K562 (cell line): ENCODE measurements around the gene C1QBP. TPM values are rescaled to one million over a fixed set of nuclear protein-coding genes. Genes with fewer than 3 reads are reported as not detected.

Experiments
- ATAC-seq: fragments of 200-7000 bp; cut with Tn5 transposase; 3 replicates; pipeline ENCODE4 v1.9.1; 2020; ENCODE audit warnings: moderate library complexity
- BruUV-seq: library from RNA; stranded (reverse); fragments of 400-500 nt; replicated peaks from 2 replicates; lab custom pipeline; 2021; lab: Mats Ljungman, UMichigan
- CTCF ChIA-PET: fragments of 300-600 bp; formaldehyde crosslinking; extraction: SDS; loops from one replicate; lab custom pipeline; 2021; ENCODE audit warnings: low intra/inter-chr PET ratio; lab: Yijun Ruan, JAX
- POLR2A ChIA-PET: fragments of 300-600, 350-650 bp; sonication (Branson Sonifier 250); formaldehyde crosslinking; extraction: SDS; loops from one replicate; lab custom pipeline; 2021; ENCODE audit warnings: antibody characterized with exemption, inconsistent platforms; lab: Yijun Ruan, JAX
- DNase-seq, 4 experiments: peaks; one replicate each; pipeline versions ENCODE4 v3.0.0 to v3.0.0-alpha.2; 2011 to 2018; ENCODE audit warnings: low spot score in 3 of 4, mixed read lengths in 3 of 4; ENCODE audit errors: extremely low read depth in 1 of 4
- FAIRE-seq: peaks from 2 replicates; lab custom pipeline; 2011; peaks lifted over from hg19 to GRCh38; lab: Jason Lieb, UNC
- H2AFZ ChIP-seq: 2 replicates; pipeline ENCODE4 v1.6.0; 2011; ENCODE audit warnings: low read depth, low read length, control low read depth, inconsistent platforms
- H3K27ac ChIP-seq: fragments of 200-600 bp; 3 replicates; pipeline ENCODE4 v1.8.0; 2011; ENCODE audit warnings: low read depth, mild to moderate bottlenecking, control low read depth, inconsistent platforms, low read length, moderate library complexity, mixed read lengths; ENCODE audit errors: extremely low read depth
- H3K27me3 ChIP-seq, 2 experiments: fragments of 300-600 bp in 1 of 2; 2 replicates in 1 of 2; 3 replicates in 1 of 2; pipeline versions ENCODE4 v1.6.0 to v1.8.0; 2011; ENCODE audit warnings: inconsistent platforms in 2 of 2, low read length in 2 of 2, mild to moderate bottlenecking in 1 of 2, mixed read lengths in 1 of 2, moderate library complexity in 1 of 2; ENCODE audit not compliant: control insufficient read depth in 2 of 2, insufficient read depth in 2 of 2
- H3K36me3 ChIP-seq: fragments of 300-600 bp; 3 replicates; pipeline ENCODE4 v1.8.0; 2011; ENCODE audit warnings: mild to moderate bottlenecking, low read length, inconsistent platforms; ENCODE audit not compliant: control insufficient read depth, insufficient read depth
- H3K4me1 ChIP-seq, 2 experiments: fragments of 200-600 bp in 1 of 2; replicated peaks in 1 of 2; 2 replicates in 1 of 2; 3 replicates in 1 of 2; pipeline versions ENCODE4 v1.5.1 to v1.8.0; 2011; ENCODE audit warnings: inconsistent platforms in 2 of 2, low read length in 2 of 2, mild to moderate bottlenecking in 1 of 2, mixed read lengths in 1 of 2, moderate library complexity in 1 of 2; ENCODE audit not compliant: control insufficient read depth in 2 of 2, insufficient read depth in 2 of 2
- H3K4me2 ChIP-seq: 2 replicates; pipeline ENCODE4 v1.6.1; 2011; ENCODE audit warnings: low read length, control low read depth, inconsistent platforms, mixed read lengths; ENCODE audit not compliant: insufficient read depth
- H3K4me3 ChIP-seq: fragments of 200-600 bp; sonication (generic), shearing (Covaris generic); 2 replicates; pipeline ENCODE4 v1.5.1; 2016; ENCODE audit warnings: control low read depth, inconsistent platforms
- H3K79me2 ChIP-seq: fragments of 200-600 bp; 3 replicates; pipeline ENCODE4 v1.8.0; 2011; ENCODE audit warnings: low read length, inconsistent platforms; ENCODE audit not compliant: control insufficient read depth, insufficient read depth
- H3K9ac ChIP-seq, 2 experiments: 2 replicates each; pipeline versions ENCODE4 v1.6.0 to v1.6.1; 2011; ENCODE audit warnings: low read depth in 2 of 2, low read length in 2 of 2, control low read depth in 1 of 2, inconsistent platforms in 1 of 2, mild to moderate bottlenecking in 1 of 2, mixed read lengths in 1 of 2; ENCODE audit not compliant: insufficient read depth in 1 of 2
- H3K9me1 ChIP-seq: one replicate; pipeline ENCODE4 v1.6.0; 2011; ENCODE audit warnings: inconsistent platforms, mild to moderate bottlenecking, low read length, moderate library complexity; ENCODE audit not compliant: control insufficient read depth, insufficient read depth
- H3K9me3 ChIP-seq: replicated peaks from 2 replicates; pipeline ENCODE4 v1.5.1; 2011; ENCODE audit warnings: low read depth, low read length, inconsistent platforms; ENCODE audit not compliant: control insufficient read depth, insufficient read depth
- H4K20me1 ChIP-seq: replicated peaks from 2 replicates; pipeline ENCODE4 v1.6.1; 2011; ENCODE audit warnings: low read length, inconsistent platforms, mixed read lengths; ENCODE audit not compliant: control insufficient read depth, insufficient read depth
- DNMT1 ChIP-seq: fragments of 450-650 bp; IDR thresholded peaks from 2 replicates; pipeline ENCODE4 v1.6.1; 2016; ENCODE audit warnings: antibody characterized with exemption, mild to moderate bottlenecking
- GABPB1 ChIP-seq: sonication (generic); formaldehyde crosslinking; IDR thresholded peaks from 2 replicates; pipeline ENCODE4 v1.8.0; 2022; ENCODE audit warnings: mild to moderate bottlenecking, missing genetic modification reagents
- NFYB ChIP-seq: IDR thresholded peaks from 2 replicates; pipeline ENCODE4 v1.6.1; 2011; ENCODE audit warnings: mild to moderate bottlenecking, moderate library complexity; ENCODE audit not compliant: insufficient read length; ENCODE audit errors: extremely low read depth
- TBP ChIP-seq: optimal IDR thresholded peaks from 2 replicates; pipeline ENCODE3; 2011; ENCODE audit warnings: low read depth, low read length, improper control_type of control experiment
- XRCC3 ChIP-seq: fragments of 450-650 bp; IDR thresholded peaks from 2 replicates; pipeline ENCODE4 v1.6.1; 2017; ENCODE audit warnings: mild to moderate bottlenecking, moderate library complexity
- ZNF354B ChIP-seq: fragments of 250-450 bp; sonication (Bioruptor Pico); IDR thresholded peaks from 2 replicates; pipeline ENCODE4 v1.4.0; 2020
- ZNF444 ChIP-seq: fragments of 250-450 bp; sonication (Bioruptor Pico); IDR thresholded peaks from 2 replicates; pipeline ENCODE4 v1.4.0; 2020; ENCODE audit warnings: mild to moderate bottlenecking, moderate library complexity
- WGBS: fragments of 100-300 bp; shearing (Covaris generic); methylation state at CpG from one replicate; pipeline ENCODE4 v1.1.6; 2016; ENCODE audit warnings: low coverage, mixed read lengths; ENCODE audit not compliant: insufficient coverage; ENCODE audit errors: missing lambda C conversion rate; 5-methylcytosine and 5-hydroxymethylcytosine counted together
- in situ Hi-C: fragments of 300-500 bp; cut with MboI; formaldehyde crosslinking; loops from 4 replicates; pipeline ENCODE4 v1.15.0; 2018; ENCODE audit warnings: inconsistent platforms, mixed read lengths
- intact Hi-C: fragments of 100-400 bp; cut with micrococcal nuclease; formaldehyde crosslinking; loops from 2 replicates; pipeline ENCODE4 v1.14.2; 2022
- polyA plus RNA-seq, 8 experiments: library from polyadenylated mRNA; depleted of rRNA in 4 of 8; stranded (reverse) in 5 of 8; unstranded in 3 of 8; fragments of >200 nt; fragmentation: Nextera tagmentation in 2 of 8; fragmentation: Illumina TruSeq in 1 of 8; extraction: Ambion mirVana in 2 of 8; extraction: Trizol in 1 of 8; gene quantifications; 2 replicates each; pipeline versions ENCODE4 v1.2.1 to v1.2.3, GENCODE V29; 2011 to 2014; ENCODE audit warnings: inconsistent platforms in 1 of 8, missing spikeins in 1 of 8
- total RNA-seq, 7 experiments: library from RNA; depleted of rRNA in 6 of 7; stranded (reverse); fragments of >200 nt in 6 of 7; fragmentation: Illumina TruSeq in 2 of 7; extraction: Trizol in 2 of 7; gene quantifications; 2 replicates each; pipeline versions ENCODE4 v1.2.1 to v1.2.3, GENCODE V29; 2011 to 2021; ENCODE audit warnings: low replicate concordance in 1 of 7
- TF ChIP-seq, protein P1 (sequence below): sonication (generic); formaldehyde crosslinking; IDR thresholded peaks from 2 replicates; pipeline ENCODE4 v1.8.0; 2023; ENCODE audit warnings: missing genetic modification reagents, mild to moderate bottlenecking, borderline replicate concordance
- TF ChIP-seq, protein P2 (sequence below): sonication (generic); formaldehyde crosslinking; IDR thresholded peaks from 2 replicates; pipeline ENCODE4 v1.8.1; 2023; ENCODE audit warnings: mild to moderate bottlenecking, missing genetic modification reagents
- TF ChIP-seq, protein P3 (sequence below): sonication (generic); formaldehyde crosslinking; IDR thresholded peaks from 2 replicates; pipeline ENCODE4 v1.8.1; 2023; ENCODE audit warnings: mild to moderate bottlenecking, missing genetic modification reagents, moderate library complexity

Gene C1QBP
- total and polyA plus RNA-seq, 9 of the 15 experiments (the other 6 are each of a cell fraction or from before 2014, with no cell fraction given): 90.7 to 665 (median 414) TPM

DNA sequence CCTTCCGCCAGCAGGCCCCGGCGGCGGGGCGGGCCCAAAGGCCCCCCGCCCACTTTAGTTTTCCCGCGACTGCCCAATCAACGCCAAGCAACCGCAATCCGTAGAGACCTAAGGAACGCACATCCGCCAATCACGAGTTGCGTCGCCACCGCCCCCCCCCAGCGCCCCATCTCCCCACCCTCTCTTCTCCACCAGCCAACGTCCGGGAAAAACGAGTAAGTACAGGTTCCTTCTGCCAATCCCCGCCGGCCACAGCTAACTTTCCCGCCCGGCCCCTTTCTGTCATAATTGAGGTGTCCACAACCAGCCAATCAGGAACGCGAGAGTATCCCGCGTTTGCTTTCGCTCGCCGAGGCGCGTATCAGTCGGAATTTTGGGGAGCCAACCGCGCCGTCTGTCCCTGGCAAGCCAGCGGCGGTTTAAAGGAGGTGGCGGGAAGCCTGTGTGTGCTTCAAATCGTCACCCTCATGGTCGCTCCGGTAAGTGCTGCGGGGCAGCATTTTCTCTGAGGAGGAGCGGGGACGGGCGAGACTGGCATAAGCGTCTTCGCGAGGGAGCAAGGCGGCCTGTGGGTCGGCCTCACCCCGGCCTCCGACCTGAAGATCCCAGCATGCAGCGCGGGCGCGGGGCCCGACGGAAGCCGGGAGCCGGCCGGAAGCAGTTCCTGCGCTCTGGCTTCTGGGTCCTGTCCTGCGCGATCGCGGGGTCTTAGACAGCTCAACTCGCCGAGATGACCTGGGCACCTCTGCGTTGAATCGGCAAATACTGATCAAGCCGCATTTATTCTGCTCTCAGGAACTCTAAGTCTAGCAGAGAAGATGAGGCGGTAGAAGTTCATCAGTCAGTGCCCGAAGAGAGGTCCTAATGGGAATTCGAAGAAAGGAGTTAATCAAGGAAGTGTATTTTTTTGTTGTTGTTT, 47.5 kb upstream of the C1QBP start, which contains the start of gene MIS12:
MIS12 (plus strand) TSS at position 361 of the 919 bp plus-strand sequence. CDS start 2,297 bp downstream, outside the sequence.
- Histone ChIP-seq H3K9me3 (no peaks in the 10 kb centered on the region), H3K27ac (peak within 1 kb of the TSS; percentile 100), H3K9me1 (no peaks in the 10 kb centered on the region), H3K4me1 (peaks cover 5 to 8% of the 10 kb centered on the region in 2 experiments; a peak in 2 of 5 replicates), H3K79me2 (peaks cover 54% of the 10 kb centered on the region), H3K36me3 (peaks cover 65% of the 10 kb centered on the region), H3K27me3 (no peaks in the 10 kb centered on the region), H3K4me3 (peak within 1 kb of the TSS; percentile 97), H3K9ac (peak within 1 kb of the TSS; percentile 98 to 100), H4K20me1 (no peaks in the 10 kb centered on the region; the same call in 1 of the 2 replicates), H3K4me2 (peak within 1 kb of the TSS; percentile 94), H2AFZ (peak within 1 kb of the TSS; percentile 94)
- in situ Hi-C loops: no loop called here
- peak; percentile 92 to 97 (median 95) for DNase-seq
- peak; percentile 97 for ATAC-seq
- 0% methylated on average over 54 of the region's 77 CpGs for WGBS
- ChIA-PET CTCF (interaction anchor here (0.5 kb wide), 1 partner anchor 27 kb away, joined by 4 read pairs; no protein-coding TSS in a partner anchor), POLR2A (interaction anchor here (0.6 to 2.8 kb wide), 6 partner anchors 9 to 555 kb away, joined by 3 to 15 read pairs (median 6); partner anchors contain the start of gene DHX33)
- peak; percentile 54 for FAIRE-seq
- TSS peak; percentile 56 for BruUV-seq
- intact Hi-C loops: loop anchor here (1.0 kb wide), 1 partner anchor 17 kb away; no protein-coding TSS in a partner anchor
- TF ChIP-seq, protein P1, sequence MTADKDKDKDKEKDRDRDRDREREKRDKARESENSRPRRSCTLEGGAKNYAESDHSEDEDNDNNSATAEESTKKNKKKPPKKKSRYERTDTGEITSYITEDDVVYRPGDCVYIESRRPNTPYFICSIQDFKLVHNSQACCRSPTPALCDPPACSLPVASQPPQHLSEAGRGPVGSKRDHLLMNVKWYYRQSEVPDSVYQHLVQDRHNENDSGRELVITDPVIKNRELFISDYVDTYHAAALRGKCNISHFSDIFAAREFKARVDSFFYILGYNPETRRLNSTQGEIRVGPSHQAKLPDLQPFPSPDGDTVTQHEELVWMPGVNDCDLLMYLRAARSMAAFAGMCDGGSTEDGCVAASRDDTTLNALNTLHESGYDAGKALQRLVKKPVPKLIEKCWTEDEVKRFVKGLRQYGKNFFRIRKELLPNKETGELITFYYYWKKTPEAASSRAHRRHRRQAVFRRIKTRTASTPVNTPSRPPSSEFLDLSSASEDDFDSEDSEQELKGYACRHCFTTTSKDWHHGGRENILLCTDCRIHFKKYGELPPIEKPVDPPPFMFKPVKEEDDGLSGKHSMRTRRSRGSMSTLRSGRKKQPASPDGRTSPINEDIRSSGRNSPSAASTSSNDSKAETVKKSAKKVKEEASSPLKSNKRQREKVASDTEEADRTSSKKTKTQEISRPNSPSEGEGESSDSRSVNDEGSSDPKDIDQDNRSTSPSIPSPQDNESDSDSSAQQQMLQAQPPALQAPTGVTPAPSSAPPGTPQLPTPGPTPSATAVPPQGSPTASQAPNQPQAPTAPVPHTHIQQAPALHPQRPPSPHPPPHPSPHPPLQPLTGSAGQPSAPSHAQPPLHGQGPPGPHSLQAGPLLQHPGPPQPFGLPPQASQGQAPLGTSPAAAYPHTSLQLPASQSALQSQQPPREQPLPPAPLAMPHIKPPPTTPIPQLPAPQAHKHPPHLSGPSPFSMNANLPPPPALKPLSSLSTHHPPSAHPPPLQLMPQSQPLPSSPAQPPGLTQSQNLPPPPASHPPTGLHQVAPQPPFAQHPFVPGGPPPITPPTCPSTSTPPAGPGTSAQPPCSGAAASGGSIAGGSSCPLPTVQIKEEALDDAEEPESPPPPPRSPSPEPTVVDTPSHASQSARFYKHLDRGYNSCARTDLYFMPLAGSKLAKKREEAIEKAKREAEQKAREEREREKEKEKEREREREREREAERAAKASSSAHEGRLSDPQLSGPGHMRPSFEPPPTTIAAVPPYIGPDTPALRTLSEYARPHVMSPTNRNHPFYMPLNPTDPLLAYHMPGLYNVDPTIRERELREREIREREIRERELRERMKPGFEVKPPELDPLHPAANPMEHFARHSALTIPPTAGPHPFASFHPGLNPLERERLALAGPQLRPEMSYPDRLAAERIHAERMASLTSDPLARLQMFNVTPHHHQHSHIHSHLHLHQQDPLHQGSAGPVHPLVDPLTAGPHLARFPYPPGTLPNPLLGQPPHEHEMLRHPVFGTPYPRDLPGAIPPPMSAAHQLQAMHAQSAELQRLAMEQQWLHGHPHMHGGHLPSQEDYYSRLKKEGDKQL: no peak
- no peak for TF ChIP-seq XRCC3
- TF ChIP-seq DNMT1: no peak
- peak; percentile 73 for TF ChIP-seq NFYB
- TF ChIP-seq ZNF444 (CRISPR knock-in tag): no peak
- TF ChIP-seq, protein P2, sequence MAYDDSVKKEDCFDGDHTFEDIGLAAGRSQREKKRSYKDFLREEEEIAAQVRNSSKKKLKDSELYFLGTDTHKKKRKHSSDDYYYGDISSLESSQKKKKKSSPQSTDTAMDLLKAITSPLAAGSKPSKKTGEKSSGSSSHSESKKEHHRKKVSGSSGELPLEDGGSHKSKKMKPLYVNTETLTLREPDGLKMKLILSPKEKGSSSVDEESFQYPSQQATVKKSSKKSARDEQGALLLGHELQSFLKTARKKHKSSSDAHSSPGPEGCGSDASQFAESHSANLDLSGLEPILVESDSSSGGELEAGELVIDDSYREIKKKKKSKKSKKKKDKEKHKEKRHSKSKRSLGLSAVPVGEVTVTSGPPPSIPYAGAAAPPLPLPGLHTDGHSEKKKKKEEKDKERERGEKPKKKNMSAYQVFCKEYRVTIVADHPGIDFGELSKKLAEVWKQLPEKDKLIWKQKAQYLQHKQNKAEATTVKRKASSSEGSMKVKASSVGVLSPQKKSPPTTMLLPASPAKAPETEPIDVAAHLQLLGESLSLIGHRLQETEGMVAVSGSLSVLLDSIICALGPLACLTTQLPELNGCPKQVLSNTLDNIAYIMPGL (CRISPR knock-in tag): 0 out of 2 replicates have a peak, but pooled peaks have one; percentile 64
- TF ChIP-seq ZNF354B (CRISPR knock-in tag): no peak
- TF ChIP-seq, protein P3, sequence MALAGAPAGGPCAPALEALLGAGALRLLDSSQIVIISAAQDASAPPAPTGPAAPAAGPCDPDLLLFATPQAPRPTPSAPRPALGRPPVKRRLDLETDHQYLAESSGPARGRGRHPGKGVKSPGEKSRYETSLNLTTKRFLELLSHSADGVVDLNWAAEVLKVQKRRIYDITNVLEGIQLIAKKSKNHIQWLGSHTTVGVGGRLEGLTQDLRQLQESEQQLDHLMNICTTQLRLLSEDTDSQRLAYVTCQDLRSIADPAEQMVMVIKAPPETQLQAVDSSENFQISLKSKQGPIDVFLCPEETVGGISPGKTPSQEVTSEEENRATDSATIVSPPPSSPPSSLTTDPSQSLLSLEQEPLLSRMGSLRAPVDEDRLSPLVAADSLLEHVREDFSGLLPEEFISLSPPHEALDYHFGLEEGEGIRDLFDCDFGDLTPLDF (CRISPR knock-in tag): peak; percentile 87
- peak; percentile 56 for TF ChIP-seq TBP
- peak; percentile 86 for TF ChIP-seq GABPB1 (CRISPR knock-in tag)
